Activated gamma-delta T cell treated with Interleukin-2 at 50 U/mL for 16 hours (primary cell): Measurements from ENCODE around the gene KIRREL1.
A peak's percentile ranks its signal among the peaks of the same experiment; 100 is the strongest.

Experiments
- DNase-seq: peaks from one replicate; pipeline ENCODE4 v3.0.0-alpha.2; 2020

KIRREL1 gene

DNA sequence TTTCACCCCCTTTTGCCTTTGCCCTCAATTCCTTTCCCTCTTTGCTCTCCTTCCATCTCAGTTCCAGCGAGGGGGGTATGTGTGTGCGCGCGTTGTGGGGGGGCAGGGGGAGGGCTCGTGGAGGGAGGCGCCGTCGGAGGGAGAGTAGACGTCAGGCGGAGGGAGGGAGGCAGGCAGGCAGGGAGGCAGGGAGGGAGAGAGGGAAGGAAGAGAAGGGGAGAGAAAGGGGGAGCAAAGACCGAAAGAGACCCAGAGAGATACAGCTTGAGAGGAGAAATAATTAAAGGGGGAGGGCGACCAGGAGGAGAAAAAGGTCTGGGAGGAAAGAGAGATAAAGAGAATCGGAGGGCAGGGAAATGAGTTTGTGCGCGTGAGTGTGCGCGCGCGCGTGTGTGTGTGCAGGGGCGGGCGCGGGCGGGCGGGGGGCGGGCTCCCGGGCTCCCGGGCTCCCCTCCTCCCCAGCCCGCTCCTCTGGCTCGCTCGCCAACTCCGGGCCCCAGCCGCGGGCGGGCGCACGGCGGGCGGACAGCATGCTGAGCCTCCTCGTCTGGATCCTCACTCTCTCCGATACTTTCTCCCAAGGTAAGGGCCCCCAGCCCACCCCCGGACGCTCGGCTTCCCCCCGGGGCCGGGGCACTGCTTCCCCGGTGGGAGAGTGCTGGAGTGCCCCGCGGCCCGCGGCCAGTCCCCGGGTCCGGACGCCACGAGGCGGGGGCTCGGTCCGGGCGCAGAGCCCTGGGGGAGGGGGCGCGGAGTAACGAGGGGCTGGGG is at the start of gene KIRREL1:
Gene KIRREL1 (plus strand): TSS at position 499 of the 771 bp plus-strand sequence. CDS start 32 bp downstream, at position 531.
- DNase-seq = no peak

DNA sequence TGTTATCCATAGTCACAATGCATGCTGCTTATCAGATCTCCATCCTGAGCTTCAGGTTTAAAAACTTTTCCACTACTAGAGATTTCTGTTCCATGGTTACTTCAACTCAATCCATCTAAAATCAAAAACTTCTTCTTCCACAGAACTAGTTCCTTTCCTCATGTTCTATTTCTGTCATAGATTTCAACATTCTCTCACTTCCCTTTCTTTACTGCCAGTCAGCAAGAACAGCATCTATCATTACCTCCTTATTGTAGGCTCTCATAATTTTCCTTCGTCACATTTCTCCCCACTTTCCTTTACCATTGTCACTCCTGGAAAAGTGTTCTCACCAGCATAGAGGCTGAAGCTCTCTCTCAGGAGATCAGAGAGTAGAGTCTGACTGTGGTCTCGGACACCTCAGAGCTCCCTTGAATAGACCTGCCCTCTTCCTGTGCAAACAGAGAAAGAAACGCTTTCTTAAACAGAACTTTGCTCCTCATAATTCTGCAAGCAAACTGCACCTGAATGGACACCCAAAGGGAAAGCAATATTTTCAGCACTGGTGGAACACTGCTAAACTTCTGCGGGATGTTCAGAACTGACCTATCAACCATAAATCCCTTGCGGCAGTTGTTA is 48.7 kb upstream of the KIRREL1 start:
- no peak for DNase-seq

DNA sequence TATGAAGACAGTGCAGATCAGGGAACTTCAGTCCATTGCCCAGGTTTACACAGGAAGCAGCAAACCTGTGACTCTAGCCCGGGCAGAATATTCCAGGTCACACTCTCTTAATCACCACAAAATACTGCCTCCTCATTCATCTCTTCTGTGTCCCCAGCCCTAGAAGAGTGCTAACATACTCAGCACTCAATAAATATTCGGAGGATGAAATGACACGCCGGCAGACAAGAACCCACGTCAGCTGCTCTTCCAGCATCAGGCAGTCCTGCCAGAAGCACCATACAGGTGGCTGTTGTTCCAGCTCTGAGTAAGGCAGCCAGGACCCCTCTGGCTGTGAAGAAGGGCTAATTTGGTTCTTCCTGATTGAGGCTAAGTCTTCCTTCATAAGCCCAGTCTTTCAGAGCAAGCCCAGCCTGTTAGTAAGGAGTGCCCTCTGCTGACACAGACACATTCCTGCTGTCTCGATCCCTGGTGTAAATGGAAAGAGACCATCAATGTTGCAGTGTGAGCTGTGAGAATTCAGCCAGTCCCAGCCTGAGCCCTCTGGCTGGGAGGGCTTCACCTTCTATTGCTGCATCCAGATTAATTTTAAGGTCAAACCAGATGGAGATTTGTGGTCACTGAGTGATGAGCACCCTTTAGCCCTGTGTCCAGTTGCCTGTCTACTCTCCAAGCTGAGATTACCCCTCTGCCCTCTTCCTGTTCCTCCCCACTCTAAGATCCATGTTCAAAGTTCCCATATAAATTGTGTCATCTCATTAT is 45.0 kb upstream of the KIRREL1 start:
- DNase-seq = no peak

DNA sequence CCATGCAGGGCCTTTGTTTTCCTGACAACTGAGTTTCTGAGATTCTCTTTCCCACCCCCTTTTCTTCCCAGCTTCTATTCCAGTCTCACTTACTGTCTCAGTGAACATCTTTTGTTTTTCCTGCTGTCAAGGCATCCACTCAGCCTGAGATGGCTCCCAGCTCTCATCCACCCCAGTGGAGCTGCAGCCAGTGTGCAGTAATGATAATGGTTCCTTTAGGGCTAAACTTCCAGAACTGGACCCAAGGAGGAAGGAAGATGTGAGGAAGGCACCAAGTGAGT is 44.4 kb upstream of the KIRREL1 start:
- no peak for DNase-seq

DNA sequence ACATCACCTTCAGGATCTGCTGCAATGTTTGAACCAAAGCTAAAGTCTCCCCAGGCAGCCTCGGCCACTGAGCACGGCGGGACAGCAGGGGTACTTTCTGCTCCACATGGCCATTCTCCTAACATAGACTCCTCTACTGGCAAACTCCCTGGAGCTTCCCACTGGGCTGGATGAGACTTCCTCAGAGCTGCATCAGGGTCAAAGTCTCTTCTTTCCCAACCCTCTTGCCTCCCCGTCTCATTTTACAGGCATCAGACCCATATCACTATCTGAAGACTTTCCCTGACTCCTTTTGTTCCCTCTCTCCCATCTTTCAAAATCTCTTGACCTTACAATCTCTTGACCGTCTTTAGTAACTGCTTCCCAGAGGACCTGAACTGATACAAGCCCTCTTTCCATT is 42.2 kb upstream of the KIRREL1 start:
- DNase-seq = no peak

DNA sequence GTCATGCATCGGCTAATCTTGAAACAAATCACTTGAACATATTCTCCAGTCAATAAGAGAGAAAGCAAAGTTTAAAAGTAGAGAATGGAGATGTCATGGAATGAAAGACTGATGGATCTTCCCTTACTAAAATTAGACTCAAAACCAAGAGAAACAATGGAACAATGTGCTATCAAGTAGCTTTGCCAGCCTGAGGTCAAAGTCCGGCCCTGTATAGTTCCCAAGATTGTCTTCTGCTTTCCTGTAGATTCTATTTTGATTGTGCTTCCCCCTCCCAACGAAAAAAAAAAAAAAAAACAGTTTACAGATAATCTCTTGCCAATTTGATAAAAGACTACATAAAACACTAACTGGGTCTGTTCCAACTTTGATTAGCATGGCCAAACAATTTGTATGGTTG is 40.8 kb upstream of the KIRREL1 start:
- DNase-seq = no peak

DNA sequence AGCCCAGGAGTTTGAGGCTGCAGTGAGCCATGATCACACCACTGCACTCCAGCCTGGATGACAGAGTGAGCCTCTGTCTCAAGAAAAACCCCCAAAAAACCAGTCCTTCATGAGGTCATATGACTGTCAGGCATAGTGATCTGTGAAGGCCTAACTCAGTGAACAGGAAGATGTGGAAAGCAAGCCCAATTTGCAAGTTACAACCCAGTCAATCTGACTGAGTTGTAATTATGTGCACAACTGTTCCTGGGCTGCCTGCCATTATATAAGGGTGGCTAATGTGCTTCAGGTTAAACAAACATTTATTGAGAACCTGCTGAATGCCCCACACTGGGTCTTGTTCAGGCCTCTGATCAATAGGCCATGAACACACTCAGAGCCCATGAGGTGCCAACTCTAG is 38.2 kb upstream of the KIRREL1 start:
- DNase-seq = no peak

DNA sequence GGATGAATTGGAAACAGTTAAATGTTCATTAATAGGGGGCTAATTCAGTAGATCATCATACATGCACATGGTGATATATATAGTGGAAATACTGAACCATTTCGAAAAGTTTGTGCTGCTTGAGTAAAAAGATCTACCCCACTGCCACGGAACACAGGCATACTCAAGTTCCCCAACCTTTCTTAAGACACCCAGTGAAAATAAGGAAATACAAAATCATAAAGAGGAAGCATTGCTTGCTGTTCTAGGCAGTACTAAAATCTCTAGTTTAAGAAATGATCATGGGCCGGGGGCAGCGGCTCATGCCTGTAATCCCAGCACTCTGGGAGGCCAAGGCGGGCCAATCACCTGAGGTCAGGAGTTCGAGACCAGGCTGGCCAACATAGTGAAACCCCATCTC is 37.6 kb upstream of the KIRREL1 start:
- DNase-seq = no peak

DNA sequence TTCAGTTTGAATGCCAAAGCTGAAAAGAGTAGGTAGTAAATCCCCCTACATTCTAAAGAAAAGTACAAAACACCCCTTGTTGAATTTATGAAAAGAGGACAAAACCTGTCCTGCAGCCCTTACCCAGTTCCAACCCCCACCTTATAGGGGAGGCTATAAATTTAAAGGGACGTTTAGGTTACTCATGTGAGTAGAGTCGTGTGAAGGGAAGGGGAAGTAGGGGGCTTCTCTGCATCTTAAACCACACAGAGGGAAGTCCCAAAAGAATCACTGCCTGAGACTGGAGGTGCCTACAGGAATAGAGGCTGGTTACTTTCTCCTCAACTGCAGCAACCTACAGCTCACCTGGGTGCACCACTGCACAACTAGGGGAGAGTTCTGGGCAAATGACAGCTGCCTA is 36.7 kb upstream of the KIRREL1 start:
- no peak for DNase-seq

DNA sequence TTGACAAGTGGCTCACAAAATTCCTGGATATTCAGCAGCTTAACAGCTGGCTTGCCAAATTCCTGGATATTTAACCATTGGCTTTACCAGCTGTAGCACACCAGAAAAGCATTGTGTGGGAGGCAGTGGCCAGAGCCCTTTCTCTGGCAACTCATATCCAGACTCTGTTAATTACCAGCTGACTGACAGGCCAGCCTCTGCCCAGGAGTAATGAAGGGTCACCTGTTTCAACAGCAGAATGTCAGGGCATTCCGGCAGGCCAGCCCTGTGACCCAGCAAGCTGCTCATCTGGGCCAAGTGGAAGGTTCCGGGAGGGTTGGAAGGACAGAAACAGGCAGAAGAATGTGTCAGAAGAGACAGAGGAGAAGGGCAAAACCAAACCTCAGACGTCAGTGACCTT is 35.2 kb upstream of the KIRREL1 start:
- no peak for DNase-seq

DNA sequence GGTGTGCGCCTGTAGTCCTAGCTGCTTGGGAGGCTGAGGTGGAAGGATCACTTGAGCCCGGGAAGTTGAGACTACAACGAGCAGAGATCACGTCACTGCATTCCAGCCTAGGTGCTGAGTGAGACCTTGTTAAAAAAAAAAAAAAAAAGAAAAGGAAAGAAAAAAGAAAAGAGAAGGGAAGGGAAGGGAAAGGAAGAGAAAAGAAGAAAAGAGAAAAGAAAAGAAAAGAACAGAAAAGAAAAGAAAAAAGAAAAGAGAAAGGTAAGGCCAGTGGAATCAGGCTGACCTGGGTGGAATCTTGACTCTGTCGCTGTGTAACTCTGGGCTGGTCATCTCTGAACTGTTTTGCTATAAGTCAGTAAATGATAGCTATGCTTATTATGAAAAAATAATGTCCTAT is 33.7 kb upstream of the KIRREL1 start:
- DNase-seq = no peak

DNA sequence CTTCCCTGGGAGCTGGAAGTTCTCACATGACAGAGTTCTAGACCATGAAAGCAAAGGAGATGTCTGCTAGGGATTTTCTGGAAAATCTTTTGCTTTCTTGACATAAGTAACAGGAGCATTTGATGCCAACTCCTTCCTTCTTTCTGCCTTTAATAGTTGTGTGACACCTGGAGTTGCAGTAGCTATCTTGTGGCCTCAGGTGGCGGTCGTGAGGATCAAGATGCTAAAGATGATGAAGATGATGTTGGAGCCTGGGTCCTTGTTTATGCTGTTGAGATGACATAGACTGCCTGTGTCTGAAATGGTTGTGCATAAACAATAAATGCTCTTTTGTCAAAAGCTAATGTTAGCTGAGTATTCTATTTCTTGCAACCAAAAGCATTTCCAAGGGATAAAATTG is 32.7 kb upstream of the KIRREL1 start:
- no peak for DNase-seq

DNA sequence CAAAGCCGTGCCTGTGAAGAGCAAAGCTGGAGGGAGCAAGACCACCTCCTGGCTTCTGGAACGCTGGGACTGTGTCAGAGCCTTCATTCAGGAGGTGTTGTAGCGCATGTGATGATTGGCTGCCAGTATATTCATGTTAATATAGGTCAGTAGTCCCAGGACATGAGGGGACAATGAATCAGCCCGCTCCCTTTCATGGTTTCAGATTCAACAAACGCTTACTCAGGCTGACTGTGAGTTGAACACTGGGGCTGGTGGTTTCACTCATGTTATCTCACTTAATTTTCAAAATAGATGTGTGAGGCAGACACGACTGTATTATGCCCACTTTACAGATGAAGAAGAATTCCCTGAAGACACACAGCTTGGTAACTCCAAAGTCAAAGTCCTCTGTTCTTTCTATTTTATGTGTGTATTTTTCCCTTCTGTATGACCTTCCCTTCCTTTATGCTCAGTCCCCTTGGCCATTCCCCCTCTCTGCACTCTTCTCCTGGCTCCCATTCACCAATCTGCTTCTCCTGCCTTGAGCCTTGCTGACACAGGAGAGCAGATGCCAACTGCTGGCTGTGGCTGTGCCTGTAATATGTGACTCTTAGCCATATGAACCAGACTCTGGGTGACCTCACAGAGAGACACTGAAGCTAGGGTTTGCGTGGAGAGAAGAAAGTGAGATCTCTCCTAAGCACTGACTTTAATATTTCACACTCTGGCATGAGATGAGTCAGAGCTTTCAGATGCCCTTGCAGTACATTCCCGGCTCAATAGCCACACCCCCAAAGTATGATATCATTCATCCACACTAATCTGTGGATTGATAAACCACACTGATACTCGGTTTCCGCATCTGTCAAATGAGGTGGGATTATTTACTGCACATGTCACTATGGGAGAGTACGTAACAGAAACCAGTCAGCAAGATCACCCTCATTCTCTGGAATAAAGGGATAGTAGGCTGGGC is 31.4 kb upstream of the KIRREL1 start:
- no peak for DNase-seq

DNA sequence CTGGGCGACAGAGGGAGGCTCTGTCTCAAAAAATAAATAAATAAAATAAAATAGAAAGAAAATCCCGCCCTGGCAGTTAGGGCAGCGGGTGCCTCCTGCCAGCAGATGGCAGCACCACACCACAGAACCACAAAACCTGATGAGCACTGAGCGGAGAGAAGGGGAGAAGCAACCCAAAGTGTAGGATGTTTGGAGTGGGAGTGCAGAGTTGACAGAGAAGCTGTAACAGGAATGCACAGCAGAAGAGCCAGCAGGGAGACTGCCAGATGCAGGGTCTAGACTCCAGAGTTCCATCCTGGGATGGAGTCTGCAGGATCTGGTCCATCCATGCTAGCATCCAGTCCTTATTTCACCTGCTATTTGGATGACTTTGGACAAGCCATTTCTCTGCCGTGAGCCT is 29.7 kb upstream of the KIRREL1 start:
- peak; percentile 42 for DNase-seq

DNA sequence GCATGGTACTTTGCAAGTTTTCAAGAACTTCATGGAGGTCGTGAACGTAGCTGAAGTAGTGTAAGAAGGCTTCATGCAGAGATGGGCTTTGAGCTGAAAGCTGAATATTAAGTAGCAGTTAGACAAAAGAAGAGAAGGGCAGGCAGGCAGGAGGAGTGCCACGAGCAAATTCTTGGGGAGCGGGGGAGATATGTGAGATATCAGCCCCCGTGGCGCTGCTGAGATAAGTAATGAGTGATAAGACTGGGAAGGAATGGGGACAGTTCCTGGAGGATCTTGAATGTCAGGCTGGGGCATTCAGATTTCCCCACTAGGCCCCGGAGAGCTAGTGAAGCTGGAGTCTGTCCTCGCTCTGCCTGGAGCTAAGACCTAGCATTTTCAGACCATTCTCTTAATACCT is 27.9 kb upstream of the KIRREL1 start:
- no peak for DNase-seq

DNA sequence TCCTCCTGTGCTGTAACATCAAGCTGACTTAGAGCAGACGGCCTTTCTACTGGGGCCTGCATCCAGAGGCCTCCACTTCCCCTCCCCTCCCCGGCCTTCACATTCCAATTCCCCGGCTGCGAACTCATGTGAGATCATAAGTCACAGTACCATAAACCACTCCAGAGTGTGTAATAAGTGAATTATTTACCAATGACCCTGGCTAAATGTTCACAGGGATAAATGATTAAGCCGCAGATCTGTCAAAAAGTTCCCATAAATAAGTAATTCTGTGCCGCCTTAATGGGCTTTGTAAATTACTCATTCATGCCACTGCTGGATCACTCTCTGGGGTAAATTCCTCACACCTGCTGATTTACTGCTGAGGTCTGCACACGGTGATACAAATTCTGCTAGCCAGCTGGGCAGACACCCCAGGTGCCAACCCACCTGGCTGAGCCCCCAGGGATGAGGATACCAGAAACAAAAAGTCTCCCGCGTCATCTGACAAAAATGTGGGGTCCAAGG is 27.4 kb upstream of the KIRREL1 start:
- no peak for DNase-seq

DNA sequence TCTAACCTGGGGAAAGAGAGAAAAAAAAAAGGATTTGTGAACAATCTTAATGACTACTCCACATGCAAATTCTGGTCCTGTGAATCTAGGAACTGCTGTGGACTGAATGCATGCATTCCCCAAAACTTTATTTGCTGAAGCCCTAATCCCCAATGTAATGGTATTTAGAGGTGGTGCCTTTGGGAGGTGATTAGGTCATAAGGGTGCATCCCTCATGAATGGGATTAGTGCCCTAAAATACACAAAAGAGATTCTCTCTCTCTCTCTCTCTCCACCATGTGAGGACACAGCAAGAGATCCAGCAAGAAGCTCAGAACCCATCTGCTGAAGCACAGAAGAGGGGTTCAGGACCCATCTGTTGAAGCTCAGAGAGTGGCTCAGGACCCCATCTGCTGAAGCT is 26.2 kb upstream of the KIRREL1 start:
- no peak for DNase-seq

DNA sequence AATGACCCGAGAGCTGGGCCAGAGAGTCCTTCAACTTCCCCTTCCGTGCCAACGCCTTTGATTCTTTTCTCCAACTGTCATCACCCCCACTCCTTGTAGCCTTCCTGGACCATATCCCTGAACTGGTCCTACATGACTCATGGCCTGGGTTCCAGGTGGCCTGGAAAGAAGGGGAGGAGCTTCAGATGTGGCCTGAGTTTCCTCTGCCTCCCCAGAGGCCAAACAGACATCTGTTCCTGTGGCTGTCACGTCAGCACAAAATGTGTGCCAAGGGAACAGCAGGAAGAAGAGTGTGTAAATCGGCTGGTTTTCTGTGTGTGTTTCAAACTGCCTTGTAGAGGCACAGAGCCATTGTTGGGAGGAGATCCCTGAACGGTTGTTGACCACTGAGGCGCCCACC is 24.9 kb upstream of the KIRREL1 start:
- DNase-seq = no peak

DNA sequence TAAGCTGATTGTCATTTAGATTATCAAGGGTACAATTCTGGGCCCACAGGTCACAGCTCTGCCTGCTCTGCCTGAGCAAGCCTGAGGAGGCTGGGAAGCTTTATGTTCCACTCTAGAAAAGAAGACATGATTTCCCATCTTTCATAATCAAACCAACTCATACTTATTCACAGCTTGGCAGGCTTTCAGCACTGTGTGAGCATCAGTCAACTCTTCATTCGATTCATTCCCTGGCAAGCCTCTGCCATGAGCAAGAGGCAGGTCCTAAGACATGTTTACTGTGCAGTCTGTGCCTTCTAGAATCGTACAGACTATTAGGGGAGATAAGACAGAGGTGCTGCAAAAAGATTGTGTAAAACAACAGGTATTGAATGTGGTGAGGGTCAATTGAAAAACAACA is 24.5 kb upstream of the KIRREL1 start:
- no peak for DNase-seq

DNA sequence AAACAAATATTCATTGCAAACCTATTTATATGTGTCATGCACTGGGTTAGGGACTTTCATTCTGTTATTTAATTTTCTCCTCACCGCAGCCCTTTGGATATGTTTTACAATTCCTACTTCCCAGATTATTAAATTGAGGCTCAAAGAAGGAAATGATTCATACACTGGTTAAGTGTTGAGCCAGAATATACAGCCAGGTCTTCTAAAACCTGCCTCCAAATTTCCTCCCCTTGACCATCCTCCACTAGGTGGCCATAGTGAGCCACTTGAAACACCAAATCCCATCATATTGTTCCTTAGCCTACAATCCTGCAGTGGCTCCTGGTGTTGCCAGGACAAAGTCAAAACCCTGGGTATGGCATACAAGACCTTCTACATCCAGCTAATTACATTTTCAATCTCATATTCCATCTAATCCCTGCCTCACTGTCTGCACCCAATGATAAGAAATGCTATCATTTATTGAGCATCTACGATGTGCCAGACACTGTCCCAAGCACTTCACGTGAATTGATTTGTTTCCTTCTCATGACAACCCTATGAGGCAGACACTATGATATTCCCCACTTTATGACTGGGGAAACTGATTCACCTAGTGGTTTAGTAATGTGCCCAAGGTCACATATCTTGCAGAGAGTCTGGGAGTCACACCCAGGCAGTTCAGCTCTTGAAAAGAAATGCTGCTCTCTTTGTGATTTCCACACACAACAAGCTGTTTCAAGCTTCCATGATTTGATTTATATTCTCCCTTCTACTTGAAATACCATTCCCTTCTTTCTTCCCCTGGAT is 23.6 kb upstream of the KIRREL1 start:
- no peak for DNase-seq

DNA sequence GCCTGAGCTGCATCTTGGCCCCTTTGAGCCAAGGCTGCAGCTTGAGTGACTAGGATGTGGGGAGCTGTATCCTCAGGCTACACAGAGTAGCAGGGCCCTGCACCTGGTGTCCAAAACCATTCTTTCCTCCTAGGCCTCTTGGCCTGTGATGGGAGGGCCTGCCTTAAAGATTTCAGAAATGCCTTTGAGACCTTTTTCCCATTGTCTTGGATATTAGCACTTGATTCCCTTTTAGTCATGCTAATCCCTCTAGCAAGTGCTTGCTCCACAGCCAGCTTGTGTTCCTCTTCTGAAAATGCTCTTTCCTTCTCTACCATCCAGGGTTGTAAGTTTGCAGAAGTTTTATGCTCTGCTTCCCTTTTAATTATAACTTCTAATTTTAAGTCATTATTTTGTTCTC is 21.7 kb upstream of the KIRREL1 start:
- no peak for DNase-seq
